HG03159 (cell line): ENCODE measurements around the gene GABRB3.

ENCODE experiments used
- ATAC-seq: cut with Tn5 transposase; IDR thresholded peaks from one replicate; pipeline ENCODE4 v1.9.1; 2021; ENCODE audit warnings: mild to moderate bottlenecking, moderate library complexity; ENCODE audit not compliant: unreplicated experiment

The GABRB3 gene

DNA sequence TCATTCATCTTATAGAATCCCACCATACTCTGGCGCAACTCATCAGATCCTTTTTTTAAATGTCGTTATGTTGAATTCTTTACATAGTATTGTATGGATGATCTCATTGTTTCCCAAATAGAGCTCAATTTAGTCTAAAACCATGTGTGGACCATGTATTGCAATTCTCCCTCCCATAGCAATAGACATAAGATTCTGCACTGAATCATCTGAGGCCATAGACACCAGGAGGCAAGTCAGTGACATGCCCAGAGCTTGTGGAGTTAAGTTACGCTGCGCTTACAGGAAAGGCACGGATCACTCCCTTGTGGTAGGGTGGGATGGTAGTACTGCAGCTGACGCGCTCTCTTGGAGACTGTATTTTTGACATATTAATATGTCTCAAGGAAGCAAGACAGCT lies 211.0 kb downstream of the GABRB3 start:
- ATAC-seq = no peak

DNA sequence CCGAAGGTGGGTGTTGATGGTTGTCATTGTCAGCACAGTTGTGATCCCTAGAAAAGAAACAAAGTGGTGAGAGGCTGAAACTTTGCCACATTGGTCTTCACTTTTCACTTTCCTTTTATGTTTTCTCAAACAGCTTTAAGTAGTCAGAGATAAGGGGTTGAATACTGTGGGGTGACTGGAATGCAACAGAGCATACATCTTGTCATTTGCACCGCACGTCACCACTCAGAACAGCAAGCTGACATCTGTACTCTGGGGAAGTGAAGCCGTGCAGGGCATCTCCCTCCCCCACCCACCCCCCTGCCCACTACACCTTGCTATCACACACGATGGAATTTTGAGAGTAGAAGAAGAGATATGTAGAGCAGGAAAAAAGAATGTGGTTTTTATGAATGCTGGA lies 211.7 kb downstream of the GABRB3 start:
- ATAC-seq = no peak

DNA sequence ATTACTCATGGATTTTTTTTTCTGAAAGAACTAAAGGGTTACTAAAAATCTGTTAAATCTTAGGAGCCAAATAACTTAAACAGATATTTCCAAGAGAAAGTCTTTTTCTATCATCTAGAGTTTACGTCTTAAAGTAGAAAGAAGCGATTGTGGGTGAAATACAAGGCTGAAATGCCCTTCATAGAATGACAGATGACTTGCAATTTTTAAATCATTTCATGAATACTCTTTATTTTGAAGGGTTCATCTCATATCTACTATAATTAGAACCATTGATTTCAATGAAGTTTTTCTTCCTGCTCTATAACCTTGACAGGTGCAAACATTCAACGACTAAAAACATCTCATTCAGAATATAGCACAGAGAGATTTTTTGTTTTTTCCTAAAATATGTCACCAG lies 217.0 kb downstream of the GABRB3 start:
- ATAC-seq = no peak

DNA sequence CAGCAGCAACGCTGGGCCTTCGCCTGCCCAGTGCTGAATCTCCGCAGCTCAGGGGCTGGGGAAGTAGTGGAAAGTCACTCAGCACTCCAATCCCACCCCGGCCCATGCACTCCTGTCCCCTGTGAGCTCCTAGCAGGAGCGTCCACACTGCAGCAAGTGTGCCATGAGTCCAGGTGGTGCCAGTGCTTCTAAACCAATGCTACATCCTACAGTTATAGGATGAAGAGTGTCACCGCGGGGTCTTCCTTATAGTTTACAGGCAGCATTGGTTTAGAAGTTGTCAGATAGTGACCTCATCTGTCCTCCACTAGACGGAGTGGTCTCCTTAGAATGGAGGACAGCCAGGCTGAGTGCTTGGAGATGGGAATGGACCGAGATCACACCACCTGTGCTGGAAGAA lies 221.4 kb downstream of the GABRB3 start:
- no peak for ATAC-seq

DNA sequence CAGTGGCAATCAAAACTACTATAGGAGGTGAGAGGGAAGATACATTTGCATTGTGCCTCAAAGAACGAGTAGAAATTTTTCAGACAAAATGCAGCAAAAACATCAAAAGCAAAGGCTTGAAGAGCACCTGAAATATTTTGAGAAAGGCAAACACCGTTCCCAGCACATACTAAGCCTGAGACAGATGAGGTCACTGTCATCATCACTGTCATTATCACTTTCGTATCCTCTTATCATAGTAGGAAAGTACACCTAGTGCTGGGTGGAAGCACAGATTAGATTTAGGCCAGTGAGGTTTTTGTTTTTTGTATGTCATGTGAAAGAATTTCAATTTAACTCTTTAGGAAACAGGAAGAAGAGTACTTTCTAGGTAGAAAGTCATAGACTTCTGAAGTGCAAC lies 222.0 kb downstream of the GABRB3 start:
- ATAC-seq = no peak

DNA sequence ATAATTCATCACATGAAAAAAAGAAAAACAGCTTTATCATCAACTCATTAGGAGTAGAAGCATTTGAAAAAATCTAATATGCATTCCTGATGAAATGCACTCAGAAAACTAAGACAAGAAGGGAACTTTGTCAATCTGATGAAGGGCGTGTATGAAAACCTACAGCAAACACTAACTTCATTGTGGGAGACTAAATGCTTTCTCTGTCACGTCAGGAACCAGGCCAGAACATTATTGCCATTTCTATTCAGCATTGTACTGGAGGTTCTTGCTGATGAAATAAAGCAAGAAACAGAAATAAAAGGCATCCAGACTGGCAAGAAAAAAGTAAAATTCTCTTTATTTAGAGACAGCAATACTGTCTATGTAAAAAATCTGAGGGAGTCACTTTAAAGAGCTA lies 235.2 kb downstream of the GABRB3 start:
- ATAC-seq = no peak

DNA sequence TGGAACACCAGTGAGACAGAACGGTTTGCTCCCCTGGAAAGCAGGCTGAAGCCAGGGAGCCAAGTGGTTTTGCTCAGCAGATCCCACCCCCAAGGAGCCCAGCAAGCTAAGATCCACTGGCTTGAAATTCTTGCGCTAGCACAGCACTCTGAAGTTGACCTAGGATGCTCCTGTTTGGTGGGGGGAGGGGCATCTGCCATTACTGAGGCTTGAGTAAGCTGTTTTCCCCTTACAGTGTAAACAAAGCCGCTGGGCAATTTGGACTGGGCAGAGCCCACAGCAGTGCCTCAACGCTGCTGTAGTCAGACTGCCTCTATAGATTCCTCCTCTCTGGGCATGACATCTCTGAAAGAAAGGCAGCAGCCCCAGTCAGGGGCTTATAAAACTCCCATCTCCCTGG lies 241.4 kb downstream of the GABRB3 start:
- no peak for ATAC-seq

DNA sequence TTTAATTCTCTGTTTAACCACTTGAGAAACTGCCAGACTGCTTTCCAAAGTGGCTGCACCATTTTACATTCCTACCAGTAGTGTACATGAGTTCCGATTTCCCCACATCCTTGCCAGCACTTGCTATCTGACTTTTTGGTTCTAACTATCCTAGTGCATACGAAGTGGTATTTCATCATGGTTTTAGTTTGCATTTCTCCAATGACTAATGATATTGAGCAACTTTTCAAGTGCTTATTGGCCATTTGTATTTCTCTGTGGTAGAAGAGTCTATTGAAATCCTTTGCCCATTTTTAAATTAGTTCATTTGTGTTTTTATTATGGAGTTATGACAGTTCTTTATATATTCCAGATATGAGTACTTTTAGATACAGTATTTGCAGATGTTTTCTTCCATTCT lies 247.8 kb downstream of the GABRB3 start:
- no peak for ATAC-seq

DNA sequence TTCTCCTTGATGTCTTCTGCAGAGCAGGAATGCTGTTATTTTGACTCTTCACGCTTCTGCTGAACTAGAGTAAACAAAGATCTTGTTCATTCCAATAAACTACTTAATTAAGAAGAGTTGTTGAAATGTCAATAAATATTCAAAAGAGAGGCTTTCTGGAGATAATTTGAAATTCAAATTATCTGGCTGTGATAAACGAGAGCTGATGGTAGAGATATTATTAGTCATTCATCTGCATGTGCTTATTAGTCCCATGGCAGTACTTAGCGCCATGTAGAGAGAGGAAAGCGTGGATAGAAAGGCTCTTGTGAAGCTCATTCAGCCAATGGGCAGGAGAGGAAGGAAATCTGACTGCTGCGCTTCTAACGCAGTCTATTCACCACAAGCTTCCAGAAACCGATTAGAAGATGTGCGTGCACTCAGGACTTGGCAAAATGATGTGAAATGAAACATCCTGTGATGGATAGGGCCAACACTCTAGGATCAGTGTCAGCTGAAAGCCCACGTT lies 251.1 kb downstream of the GABRB3 start:
- no peak for ATAC-seq

DNA sequence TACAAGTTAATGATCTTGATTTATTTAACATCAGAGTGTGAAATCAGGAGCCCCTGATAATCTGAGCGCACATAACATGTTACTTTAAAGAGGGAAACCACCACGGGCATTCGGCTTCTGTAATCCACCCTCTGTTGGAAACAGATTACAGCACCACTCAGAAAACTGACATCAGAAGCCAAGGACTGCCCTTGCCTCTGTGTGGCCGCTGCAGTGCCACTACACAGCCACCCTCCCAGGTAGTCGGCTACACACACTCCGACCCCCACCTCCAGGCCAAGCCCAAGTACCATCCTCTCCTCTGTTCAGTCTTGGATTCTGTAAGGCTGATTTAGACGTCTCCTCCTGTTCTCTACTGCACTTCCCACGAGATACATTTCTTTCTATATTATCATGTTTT lies 251.7 kb downstream of the GABRB3 start:
- no peak for ATAC-seq

DNA sequence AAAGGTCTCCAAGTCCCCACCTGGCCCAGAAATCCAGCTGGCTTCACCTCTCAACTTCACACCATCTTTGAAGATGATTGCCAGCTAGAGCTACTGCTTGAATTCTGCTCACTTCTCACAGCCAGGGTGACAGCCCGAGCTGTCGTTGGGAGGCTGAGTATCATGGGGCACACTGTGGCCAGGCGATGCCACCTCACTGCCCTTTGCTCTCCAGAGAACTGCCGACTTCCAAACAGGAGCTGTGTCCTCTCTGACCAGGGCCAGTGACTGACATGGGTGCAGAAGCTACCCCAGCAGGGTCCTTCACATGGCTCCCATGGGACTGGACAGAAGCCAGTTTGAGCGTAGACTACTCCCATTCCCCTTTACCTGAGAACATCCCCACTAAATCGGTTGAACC lies 254.0 kb downstream of the GABRB3 start:
- ATAC-seq = no peak

DNA sequence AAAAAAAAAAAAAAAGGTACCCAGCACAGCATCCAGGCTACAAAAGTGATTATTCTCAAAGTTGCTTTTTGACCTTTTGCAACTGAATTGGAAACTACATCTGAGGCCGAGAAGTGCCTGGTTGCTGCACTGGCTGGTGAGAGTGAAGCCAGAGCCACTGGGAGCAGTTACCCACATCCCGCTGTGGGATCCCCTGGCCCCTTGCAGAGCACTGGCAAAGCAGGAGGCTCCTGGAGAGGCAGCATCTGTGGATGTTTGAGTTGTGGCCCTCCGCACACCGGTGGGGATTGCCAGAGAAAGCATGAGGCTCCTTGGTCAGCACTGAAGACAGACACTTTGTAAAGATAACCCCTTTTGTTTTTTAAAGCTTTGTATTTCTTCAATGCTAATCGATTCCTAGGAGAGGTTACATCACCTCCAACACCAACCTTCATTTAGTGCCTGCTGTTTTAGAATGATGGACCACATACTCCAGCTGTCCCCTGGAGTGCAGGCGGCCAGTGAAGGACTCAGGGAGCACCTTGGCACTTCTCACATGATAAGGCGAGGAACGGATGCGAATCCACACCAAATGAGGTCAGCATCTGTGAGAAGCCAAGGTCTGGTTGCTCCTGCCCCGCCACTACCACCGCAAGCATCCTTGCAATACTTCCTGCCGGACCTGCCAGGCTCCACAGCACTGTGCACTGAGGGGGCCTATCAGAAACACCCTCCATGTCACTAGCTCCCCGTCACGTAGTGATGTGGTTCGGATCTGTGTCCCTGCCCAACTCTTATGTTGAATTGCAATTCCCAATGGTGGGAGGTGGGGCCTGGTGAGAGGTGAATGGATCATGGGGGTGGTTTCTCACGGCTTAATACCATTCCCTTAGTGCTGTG lies 256.5 kb downstream of the GABRB3 start:
- ATAC-seq = no peak

DNA sequence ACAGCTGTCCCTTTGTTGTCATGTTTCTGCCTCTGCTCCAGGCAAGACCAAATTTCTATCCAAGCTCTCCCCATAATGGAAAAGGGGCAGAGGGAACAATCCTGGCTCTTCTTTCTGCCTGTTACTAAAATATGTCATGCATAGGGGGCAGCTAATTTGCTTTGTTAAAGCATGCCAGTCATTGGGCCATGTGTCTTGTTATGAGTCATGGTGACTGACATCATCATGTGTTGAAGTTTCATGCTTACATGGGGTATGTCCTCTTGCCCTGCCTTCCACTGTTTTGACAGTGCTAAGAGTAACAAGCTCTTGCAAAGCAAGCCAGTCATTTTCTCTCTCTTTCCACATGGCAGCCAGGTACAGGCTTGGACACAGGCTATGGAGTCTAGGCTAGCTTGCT lies 268.9 kb downstream of the GABRB3 start:
- ATAC-seq = no peak
